LNCaP clone FGC (cell line): Measurements from ENCODE around the gene NATD1.
A peak's percentile ranks its signal among the peaks of the same experiment; 100 is the strongest.

Experiments
- DNase-seq: peaks from one replicate; pipeline ENCODE4 v3.0.0-alpha.2; 2011; ENCODE audit warnings: low read depth
- H3K4me3 ChIP-seq: 2 replicates; pipeline ENCODE4 v1.5.1; 2011; ENCODE audit warnings: mild to moderate bottlenecking, low read depth, low read length, control low read depth
- CTCF ChIP-seq: IDR thresholded peaks from 2 replicates; pipeline ENCODE4 v1.5.1; 2012; ENCODE audit warnings: mild to moderate bottlenecking; ENCODE audit not compliant: control insufficient read depth, insufficient read depth; ENCODE audit errors: extremely low read depth

Gene NATD1

GRCh38 chr17:21263376-21263775, 10.2 kb upstream of the NATD1 start:
- TF ChIP-seq CTCF, result no peak
- H3K4me3 ChIP-seq, result no peak overlapping the region
- no peak for DNase-seq

GRCh38 chr17:21262259-21262993, 9.2 kb upstream of the NATD1 start:
- TF ChIP-seq CTCF, result no peak

GRCh38 chr17:21258593-21258992, 5.4 kb upstream of the NATD1 start:
- no peak for DNase-seq
- no peak for TF ChIP-seq CTCF
- no peak overlapping the region for H3K4me3 ChIP-seq

More at GRCh38 chr17:21262259-21262993, 9.2 kb upstream of the NATD1 start:
- no peak for DNase-seq
- no peak overlapping the region for H3K4me3 ChIP-seq

- DNase-seq, result no peak
- H3K4me3 ChIP-seq, result peak overlapping the region; percentile 57
- TF ChIP-seq CTCF, result no peak
Observed at GRCh38 chr17:21253646-21254441, 634 bp upstream of the NATD1 start.

- H3K4me3 ChIP-seq, result peak overlapping the region; percentile 57
- no peak for TF ChIP-seq CTCF
- no peak for DNase-seq
Observed at GRCh38 chr17:21252289-21252795, 868 bp downstream of the NATD1 start.

- no peak for DNase-seq
- H3K4me3 ChIP-seq, result no peak overlapping the region
- TF ChIP-seq CTCF, result no peak
Observed at GRCh38 chr17:21251337-21252010, 1.7 kb downstream of the NATD1 start.
